Mesenchymal stem cell (in vitro differentiated cells and primary cell): ENCODE data around the gene RRAD.

ENCODE experiments used
- DNase-seq: peaks from one replicate; pipeline ENCODE4 v3.0.0-alpha.2; 2013
- H2AFZ ChIP-seq: one replicate; pipeline ENCODE4 v1.6.1; 2013; ENCODE audit warnings: low read depth, mild to moderate bottlenecking, control low read depth, inconsistent platforms, low read length, moderate library complexity
- H2AK5ac ChIP-seq: 2 replicates; pipeline ENCODE4 v1.6.1; 2013; ENCODE audit warnings: low read length, moderate library complexity, mild to moderate bottlenecking, inconsistent platforms; ENCODE audit not compliant: severe bottlenecking
- H2BK120ac ChIP-seq: one replicate; pipeline ENCODE4 v1.6.1; 2013; ENCODE audit warnings: low read depth, mild to moderate bottlenecking, inconsistent platforms, low read length, moderate library complexity
- H2BK12ac ChIP-seq, 2 experiments: one replicate each; pipeline ENCODE4 v1.6.1; 2013; ENCODE audit warnings: inconsistent platforms in 2 of 2, low read length in 2 of 2, mild to moderate bottlenecking in 2 of 2, moderate library complexity in 2 of 2, control low read depth in 1 of 2
- H2BK15ac ChIP-seq: one replicate; pipeline ENCODE4 v1.6.1; 2013; ENCODE audit warnings: mild to moderate bottlenecking, low read depth, inconsistent platforms; ENCODE audit not compliant: poor library complexity, severe bottlenecking
- H2BK5ac ChIP-seq: 2 replicates; pipeline ENCODE4 v1.6.1; 2013; ENCODE audit warnings: low read depth, mild to moderate bottlenecking, low read length, control low read depth, inconsistent platforms; ENCODE audit not compliant: poor library complexity, severe bottlenecking
- H3K14ac ChIP-seq, 2 experiments: one replicate each; pipeline ENCODE4 v1.6.1; 2013; ENCODE audit warnings: inconsistent platforms in 2 of 2, low read length in 2 of 2, control low read depth in 1 of 2, mild to moderate bottlenecking in 1 of 2, moderate library complexity in 1 of 2
- H3K18ac ChIP-seq, 2 experiments: one replicate each; pipeline ENCODE4 v1.6.1; 2013; ENCODE audit warnings: inconsistent platforms in 2 of 2, low read length in 2 of 2, control low read depth in 1 of 2, low read depth in 1 of 2, mild to moderate bottlenecking in 1 of 2
- H3K23ac ChIP-seq, 2 experiments: one replicate each; pipeline ENCODE4 v1.6.1; 2013; ENCODE audit warnings: inconsistent platforms in 2 of 2, low read length in 2 of 2, mild to moderate bottlenecking in 2 of 2, moderate library complexity in 2 of 2, control low read depth in 1 of 2
- H3K27ac ChIP-seq: 2 replicates; pipeline ENCODE4 v1.5.1; 2013; ENCODE audit warnings: mild to moderate bottlenecking, moderate library complexity, low read length, control low read depth, inconsistent platforms; ENCODE audit not compliant: poor library complexity, severe bottlenecking
- H3K27me3 ChIP-seq, 2 experiments: 2 replicates each; pipeline versions ENCODE4 v1.6.1 to v1.7.0; 2013; ENCODE audit warnings: low read length in 2 of 2, mild to moderate bottlenecking in 2 of 2, moderate library complexity in 2 of 2, control low read depth in 1 of 2, inconsistent platforms in 1 of 2; ENCODE audit not compliant: control insufficient read depth in 1 of 2, insufficient read depth in 1 of 2
- H3K36me3 ChIP-seq, 2 experiments: 2 replicates each; pipeline versions ENCODE4 v1.6.1 to v1.7.0; 2013; ENCODE audit warnings: low read length in 2 of 2, control low read depth in 1 of 2, inconsistent platforms in 1 of 2, low read depth in 1 of 2, mild to moderate bottlenecking in 1 of 2; ENCODE audit not compliant: insufficient read depth in 2 of 2, control insufficient read depth in 1 of 2
- H3K4ac ChIP-seq, 2 experiments: one replicate each; pipeline ENCODE4 v1.6.1; 2013; ENCODE audit warnings: inconsistent platforms in 2 of 2, low read length in 2 of 2, mild to moderate bottlenecking in 2 of 2, moderate library complexity in 2 of 2, control low read depth in 1 of 2, low read depth in 1 of 2
- H3K4me1 ChIP-seq: 2 replicates; pipeline ENCODE4 v1.6.1; 2013; ENCODE audit warnings: low read depth, low read length, control low read depth; ENCODE audit not compliant: control insufficient read depth, insufficient read depth
- H3K4me2 ChIP-seq: 2 replicates; pipeline ENCODE4 v1.6.1; 2013; ENCODE audit warnings: low read length, mild to moderate bottlenecking, inconsistent platforms; ENCODE audit not compliant: poor library complexity, severe bottlenecking
- H3K4me3 ChIP-seq, 2 experiments: 2 replicates each; pipeline versions ENCODE4 v1.5.1 to v1.7.0; 2013; ENCODE audit warnings: low read length in 2 of 2, mild to moderate bottlenecking in 2 of 2, control low read depth in 1 of 2, low read depth in 1 of 2; ENCODE audit not compliant: insufficient read depth in 1 of 2
- H3K79me1 ChIP-seq: replicated peaks from 2 replicates; pipeline ENCODE4 v1.6.1; 2013; ENCODE audit warnings: mild to moderate bottlenecking, control low read depth, low read length, inconsistent platforms; ENCODE audit not compliant: poor library complexity, severe bottlenecking
- H3K9ac ChIP-seq: 2 replicates; pipeline ENCODE4 v1.7.0; 2013; ENCODE audit warnings: mild to moderate bottlenecking, low read length, moderate library complexity
- H3K9me3 ChIP-seq: 2 replicates; pipeline ENCODE4 v1.7.0; 2013; ENCODE audit warnings: mild to moderate bottlenecking, low read length; ENCODE audit not compliant: control insufficient read depth
- H4K8ac ChIP-seq: one replicate; pipeline ENCODE4 v1.6.1; 2013; ENCODE audit warnings: inconsistent platforms, mild to moderate bottlenecking, low read length, moderate library complexity
- H4K91ac ChIP-seq: one replicate; pipeline ENCODE4 v1.6.1; 2013; ENCODE audit warnings: mild to moderate bottlenecking, low read length, inconsistent platforms
- WGBS: methylation state at CpG from one replicate; pipeline ENCODE4 v1.1.7; 2013; ENCODE audit warnings: mixed read lengths; 5-methylcytosine and 5-hydroxymethylcytosine counted together

Gene RRAD

DNA sequence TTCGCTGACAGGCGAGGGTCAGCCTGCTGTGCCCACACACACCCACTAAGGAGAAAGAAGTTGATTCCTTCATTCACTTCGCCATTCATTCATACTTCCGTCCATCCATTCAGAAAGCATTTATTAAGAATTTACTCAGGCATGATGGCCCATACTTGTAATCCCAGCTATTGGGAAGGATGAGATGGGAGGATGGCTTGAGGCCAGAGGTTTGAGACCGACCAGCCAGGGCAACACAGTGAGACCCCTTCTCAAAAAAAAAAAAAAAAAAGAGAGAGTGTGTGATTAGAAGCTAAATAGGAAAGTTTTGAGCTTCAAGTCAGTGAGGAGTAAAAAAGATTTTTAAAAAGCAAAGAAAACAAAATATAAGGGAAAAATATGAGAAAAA, 18.7 kb upstream of the RRAD start:
- Histone ChIP-seq H3K14ac (no peak overlapping the region), H2BK15ac (no peak overlapping the region), H2AFZ (no peak overlapping the region), H3K4ac (no peak overlapping the region), H4K91ac (no peak overlapping the region), H3K79me1 (peaks cover 12% of the 10 kb centered on the region), H3K36me3 (peaks cover 48 to 51% of the 10 kb centered on the region in 2 experiments), H3K18ac (no peak overlapping the region), H2BK5ac (no peak overlapping the region), H3K4me1 (peaks cover 7% of the 10 kb centered on the region), H2AK5ac (no peak overlapping the region), H3K4me3 (no peak overlapping the region), H3K27me3 (peaks cover 3 to 6% of the 10 kb centered on the region in 2 experiments), H4K8ac (no peak overlapping the region), H3K9me3 (no peaks in the 10 kb centered on the region), H3K9ac (no peak overlapping the region), H2BK120ac (no peak overlapping the region), H3K23ac (no peak overlapping the region), H3K27ac (no peak overlapping the region), H3K4me2 (no peak overlapping the region), H2BK12ac (no peak overlapping the region)
- DNase-seq: no peak
- WGBS: 83% methylated on average over 3 of the region's 5 CpGs

DNA sequence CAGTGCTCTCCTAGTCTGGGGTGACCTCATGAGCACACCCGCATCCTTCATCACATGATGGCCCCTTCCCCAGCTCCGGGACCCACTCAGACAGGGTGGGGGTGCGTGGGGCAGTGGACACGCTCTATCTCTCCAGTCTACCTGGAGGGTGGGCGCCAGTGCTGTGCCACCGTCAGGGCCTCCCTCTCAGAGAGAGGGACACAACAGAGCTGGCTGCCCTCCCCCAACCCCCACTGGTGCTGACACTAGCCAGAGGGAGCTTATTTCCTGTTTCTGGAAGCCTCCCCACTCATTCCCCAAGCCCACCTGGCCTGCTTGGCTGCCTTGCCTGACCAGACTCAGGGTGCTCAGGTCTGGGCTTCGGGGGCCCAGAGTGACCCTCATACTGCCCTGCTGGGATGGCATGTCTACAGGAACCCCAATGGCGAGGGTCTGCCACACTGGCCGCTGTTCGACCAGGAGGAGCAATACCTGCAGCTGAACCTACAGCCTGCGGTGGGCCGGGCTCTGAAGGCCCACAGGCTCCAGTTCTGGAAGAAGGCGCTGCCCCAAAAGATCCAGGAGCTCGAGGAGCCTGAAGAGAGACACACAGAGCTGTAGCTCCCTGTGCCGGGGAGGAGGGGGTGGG, 18.2 kb upstream of the RRAD start:
- H2BK12ac ChIP-seq: no peak overlapping the region
- no peak overlapping the region for H3K9ac ChIP-seq
- 92% methylated on average over 15 of the region's 15 CpGs for WGBS
- H4K8ac ChIP-seq: no peak overlapping the region
- H3K79me1 ChIP-seq: peaks cover 15% of the 10 kb centered on the region
- no peak overlapping the region for H3K4me2 ChIP-seq
- H3K27ac ChIP-seq: no peak overlapping the region
- H3K4me1 ChIP-seq: peaks cover 5% of the 10 kb centered on the region
- H2BK120ac ChIP-seq: no peak overlapping the region
- peaks cover 0 to under 1% of the 10 kb centered on the region in 2 experiments for H3K27me3 ChIP-seq
- peaks cover 52 to 56% of the 10 kb centered on the region in 2 experiments for H3K36me3 ChIP-seq
- H2BK5ac ChIP-seq: no peak overlapping the region
- no peak overlapping the region for H3K18ac ChIP-seq
- no peak overlapping the region for H2AK5ac ChIP-seq
- no peak for DNase-seq
- H3K23ac ChIP-seq: no peak overlapping the region
- H3K4me3 ChIP-seq: no peak overlapping the region
- H4K91ac ChIP-seq: no peak overlapping the region
- no peak overlapping the region for H3K14ac ChIP-seq
- H2BK15ac ChIP-seq: no peak overlapping the region
- H3K9me3 ChIP-seq: no peaks in the 10 kb centered on the region
- no peak overlapping the region for H3K4ac ChIP-seq
- no peak overlapping the region for H2AFZ ChIP-seq

DNA sequence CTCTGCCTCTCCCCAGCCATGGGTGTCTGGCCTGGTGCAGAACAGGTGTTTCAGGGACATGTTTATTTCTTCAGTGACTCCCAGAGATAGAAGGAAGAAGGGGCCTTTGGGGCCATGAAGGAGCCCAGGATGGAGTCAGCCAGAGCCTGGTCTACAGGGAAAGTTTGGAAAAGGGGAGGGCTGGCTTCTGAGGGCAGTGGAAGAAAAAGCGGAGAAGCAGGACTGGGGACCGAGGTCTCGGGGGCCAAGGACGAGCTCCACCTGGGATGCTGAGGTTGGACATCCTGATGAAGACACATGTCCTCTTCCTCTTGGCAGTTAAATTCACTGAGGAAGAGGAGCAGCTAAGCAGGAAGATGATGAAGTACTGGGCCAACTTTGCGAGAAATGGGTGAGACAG, 17.6 kb upstream of the RRAD start:
- no peaks in the 10 kb centered on the region for H3K4me1 ChIP-seq
- no peak overlapping the region for H3K27ac ChIP-seq
- no peak overlapping the region for H4K91ac ChIP-seq
- no peak overlapping the region for H3K4ac ChIP-seq
- H3K14ac ChIP-seq: no peak overlapping the region
- no peak overlapping the region for H4K8ac ChIP-seq
- no peak overlapping the region for H2BK5ac ChIP-seq
- peaks cover 57 to 62% of the 10 kb centered on the region in 2 experiments for H3K36me3 ChIP-seq
- H2BK120ac ChIP-seq: no peak overlapping the region
- H3K23ac ChIP-seq: no peak overlapping the region
- no peak overlapping the region for H3K18ac ChIP-seq
- H3K79me1 ChIP-seq: peaks cover 20% of the 10 kb centered on the region
- no peak overlapping the region for H3K4me3 ChIP-seq
- no peak overlapping the region for H3K9ac ChIP-seq
- no peak overlapping the region for H2BK15ac ChIP-seq
- no peak overlapping the region for H2BK12ac ChIP-seq
- H2AK5ac ChIP-seq: no peak overlapping the region
- H3K9me3 ChIP-seq: no peaks in the 10 kb centered on the region
- WGBS: 96% methylated on average over 5 of the region's 5 CpGs
- no peak for DNase-seq
- H2AFZ ChIP-seq: no peak overlapping the region
- no peaks in the 10 kb centered on the region for H3K27me3 ChIP-seq
- no peak overlapping the region for H3K4me2 ChIP-seq

DNA sequence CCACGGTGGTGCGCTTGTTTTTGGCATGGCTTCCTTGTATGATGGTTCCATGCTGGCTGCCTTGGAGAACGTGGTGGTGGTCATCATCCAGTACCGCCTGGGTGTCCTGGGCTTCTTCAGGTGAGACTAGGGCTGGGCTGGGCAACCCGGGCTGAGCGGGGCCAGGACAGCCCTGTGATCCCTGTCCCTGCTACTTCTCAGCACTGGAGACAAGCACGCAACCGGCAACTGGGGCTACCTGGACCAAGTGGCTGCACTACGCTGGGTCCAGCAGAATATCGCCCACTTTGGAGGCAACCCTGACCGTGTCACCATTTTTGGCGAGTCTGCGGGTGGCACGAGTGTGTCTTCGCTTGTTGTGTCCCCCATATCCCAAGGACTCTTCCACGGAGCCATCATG, 14.9 kb upstream of the RRAD start:
- peaks cover 14% of the 10 kb centered on the region for H3K4me1 ChIP-seq
- H3K27me3 ChIP-seq: no peaks in the 10 kb centered on the region
- H3K9me3 ChIP-seq: no peaks in the 10 kb centered on the region
- H3K14ac ChIP-seq: no peak overlapping the region
- H3K18ac ChIP-seq: no peak overlapping the region
- H4K91ac ChIP-seq: peak overlapping the region; percentile 29
- H2AFZ ChIP-seq: no peak overlapping the region
- no peak overlapping the region for H3K4me3 ChIP-seq
- no peak overlapping the region for H3K9ac ChIP-seq
- H3K36me3 ChIP-seq: peaks cover 63 to 74% of the 10 kb centered on the region in 2 experiments
- no peak for DNase-seq
- H2BK15ac ChIP-seq: no peak overlapping the region
- H4K8ac ChIP-seq: no peak overlapping the region
- H3K4ac ChIP-seq: no peak overlapping the region
- no peak overlapping the region for H2BK120ac ChIP-seq
- no peak overlapping the region for H2AK5ac ChIP-seq
- peaks cover 34% of the 10 kb centered on the region for H3K79me1 ChIP-seq
- no peak overlapping the region for H2BK12ac ChIP-seq
- no peak overlapping the region for H2BK5ac ChIP-seq
- no peak overlapping the region for H3K27ac ChIP-seq
- WGBS: 96% methylated on average over 16 of the region's 16 CpGs
- no peak overlapping the region for H3K23ac ChIP-seq
- no peak overlapping the region for H3K4me2 ChIP-seq
